ENCODE results near the gene ACTR2.

Gene ACTR2

GRCh38 chr2:65281627-65282351 lies 54.2 kb downstream of the ACTR2 start:
- DNase-seq, result no peak

- DNase-seq, result no peak
These were observed 54.9 kb downstream of the ACTR2 start for GRCh38 chr2:65282477-65283053.

- no peak for DNase-seq
These were observed 59.7 kb downstream of the ACTR2 start for GRCh38 chr2:65287364-65287763.

- DNase-seq, result no peak
These were observed 63.8 kb downstream of the ACTR2 start for GRCh38 chr2:65291216-65292105.

- no peak for DNase-seq
These were observed 64.4 kb downstream of the ACTR2 start for GRCh38 chr2:65292106-65292400.

GRCh38 chr2:65292461-65293011 lies 64.9 kb downstream of the ACTR2 start:
- DNase-seq, result no peak

GRCh38 chr2:65293376-65293775 lies 65.7 kb downstream of the ACTR2 start:
- no peak for DNase-seq

GRCh38 chr2:65294136-65294535 lies 66.5 kb downstream of the ACTR2 start:
- DNase-seq, result no peak

- DNase-seq, result no peak
These were observed 67.1 kb downstream of the ACTR2 start for GRCh38 chr2:65294701-65295100.

GRCh38 chr2:65296971-65297370 lies 69.3 kb downstream of the ACTR2 start:
- no peak for DNase-seq

- no peak for DNase-seq
These were observed 69.9 kb downstream of the ACTR2 start for GRCh38 chr2:65297544-65297943.

GRCh38 chr2:65298089-65298488 lies 70.5 kb downstream of the ACTR2 start:
- DNase-seq, result no peak

GRCh38 chr2:65299246-65299645 lies 71.6 kb downstream of the ACTR2 start:
- no peak for DNase-seq

- no peak for DNase-seq
These were observed 72.6 kb downstream of the ACTR2 start for GRCh38 chr2:65300134-65300760.

- DNase-seq, result peak; percentile 33 to 92 (median 69)
These were observed 73.4 kb downstream of the ACTR2 start for GRCh38 chr2:65300761-65301711.

- DNase-seq, result no peak
These were observed 78.3 kb downstream of the ACTR2 start for GRCh38 chr2:65305934-65306333.

GRCh38 chr2:65309699-65310098 lies 82.1 kb downstream of the ACTR2 start:
- DNase-seq, result no peak

GRCh38 chr2:65311049-65311448 lies 83.4 kb downstream of the ACTR2 start:
- no peak for DNase-seq

- DNase-seq, result no peak
These were observed 84.0 kb downstream of the ACTR2 start for GRCh38 chr2:65311596-65311995.

- DNase-seq, result no peak
These were observed 85.7 kb downstream of the ACTR2 start for GRCh38 chr2:65313126-65313953.

GRCh38 chr2:65313954-65314256 lies 86.3 kb downstream of the ACTR2 start:
- no peak for DNase-seq

Measured in stimulated activated naive CD4-positive, alpha-beta T cell (primary cell).